HEK293 (cell line): ENCODE data around the gene RABGGTA.
"Not testable (repeated sequence)": the region's sequence is repeated elsewhere in the genome, so short reads cannot be mapped to it uniquely, and the experiment has no call there.

Experiments
- CTCF ChIA-PET: fragments of 350-600 bp; formaldehyde crosslinking; extraction: SDS; loops from one replicate; lab custom pipeline; 2021; ENCODE audit warnings: antibody characterized with exemption; lab: Yijun Ruan, JAX
- POLR2A ChIA-PET: fragments of 300-600 bp; formaldehyde crosslinking; extraction: SDS; loops from one replicate; lab custom pipeline; 2020; ENCODE audit warnings: antibody characterized with exemption, inconsistent platforms; lab: Yijun Ruan, JAX
- H3K27ac ChIP-seq: fragments of 200-500 bp; sonication (Bioruptor generic); 2 replicates; pipeline ENCODE4 v1.5.1; 2014; ENCODE audit warnings: low read depth, low read length, control low read depth, inconsistent platforms; ENCODE audit errors: extremely low read depth
- H3K36me3 ChIP-seq, 2 experiments: fragments of 200-500 bp in 1 of 2; sonication (Bioruptor generic) in 1 of 2; 1 replicate in 1 of 2; 2 replicates in 1 of 2; pipeline ENCODE4 v1.5.1; 2014 to 2017; ENCODE audit warnings: inconsistent platforms in 2 of 2, low read length in 2 of 2; ENCODE audit not compliant: control insufficient read depth in 2 of 2, insufficient read depth in 1 of 2
- H3K4me1 ChIP-seq: fragments of 200-500 bp; sonication (Bioruptor generic); 2 replicates; pipeline ENCODE4 v1.5.1; 2014; ENCODE audit warnings: mild to moderate bottlenecking, low read length, inconsistent platforms; ENCODE audit not compliant: control insufficient read depth, insufficient read depth
- H3K4me3 ChIP-seq: 2 replicates; pipeline ENCODE4 v1.5.1; 2011; ENCODE audit warnings: low read depth, mild to moderate bottlenecking, control low read depth, low read length, moderate library complexity
- H3K9me3 ChIP-seq: fragments of 200-500 bp; sonication (Bioruptor generic); 2 replicates; pipeline ENCODE4 v1.5.1; 2014; ENCODE audit warnings: low read depth, low read length, inconsistent platforms; ENCODE audit not compliant: control insufficient read depth, insufficient read depth
- FEZF1 ChIP-seq: fragments of 450-650 bp; formaldehyde crosslinking; IDR thresholded peaks from 2 replicates; pipeline ENCODE4 v1.5.1; 2016; ENCODE audit warnings: missing biosample characterization, missing genetic modification characterization
- KLF1 ChIP-seq: fragments of 450-650 bp; formaldehyde crosslinking; IDR thresholded peaks from 2 replicates; pipeline ENCODE4 v1.5.1; 2016; ENCODE audit warnings: missing biosample characterization, missing genetic modification characterization
- MEIS1 ChIP-seq: sonication (generic); formaldehyde crosslinking; IDR thresholded peaks from 2 replicates; pipeline ENCODE4 v1.8.1; 2022; ENCODE audit warnings: missing genetic modification reagents, mild to moderate bottlenecking, borderline replicate concordance
- OVOL3 ChIP-seq: fragments of 450-650 bp; formaldehyde crosslinking; IDR thresholded peaks from 2 replicates; pipeline ENCODE4 v1.5.1; 2016; ENCODE audit warnings: missing biosample characterization, missing genetic modification characterization
- PRDM2 ChIP-seq: fragments of 450-650 bp; formaldehyde crosslinking; IDR thresholded peaks from 2 replicates; pipeline ENCODE4 v1.5.1; 2016; ENCODE audit warnings: missing biosample characterization, missing genetic modification characterization, borderline replicate concordance
- SCRT2 ChIP-seq: fragments of 450-650 bp; formaldehyde crosslinking; IDR thresholded peaks from 2 replicates; pipeline ENCODE4 v1.5.1; 2016; ENCODE audit warnings: missing biosample characterization, missing genetic modification characterization
- ZFP69B ChIP-seq: fragments of 450-650 bp; formaldehyde crosslinking; IDR thresholded peaks from 2 replicates; pipeline ENCODE4 v1.5.1; 2016; ENCODE audit warnings: missing biosample characterization, missing genetic modification characterization
- ZNF2 ChIP-seq: fragments of 450-650 bp; formaldehyde crosslinking; IDR thresholded peaks from 2 replicates; pipeline ENCODE4 v1.5.1; 2016; ENCODE audit warnings: missing biosample characterization, missing genetic modification characterization
- ZNF394 ChIP-seq: fragments of 450-650 bp; formaldehyde crosslinking; IDR thresholded peaks from 2 replicates; pipeline ENCODE4 v1.5.1; 2016; ENCODE audit warnings: missing biosample characterization, missing genetic modification characterization, mild to moderate bottlenecking, moderate library complexity, borderline replicate concordance
- ZNF660 ChIP-seq: fragments of 450-650 bp; IDR thresholded peaks from 2 replicates; pipeline ENCODE4 v1.5.1; 2018; ENCODE audit warnings: missing biosample characterization, mild to moderate bottlenecking, missing genetic modification characterization
- ZNF768 ChIP-seq: fragments of 450-650 bp; formaldehyde crosslinking; IDR thresholded peaks from 2 replicates; pipeline ENCODE4 v1.5.1; 2018; ENCODE audit warnings: missing biosample characterization, mild to moderate bottlenecking, missing genetic modification characterization
- ZNF791 ChIP-seq: fragments of 450-650 bp; formaldehyde crosslinking; IDR thresholded peaks from 2 replicates; pipeline ENCODE4 v1.5.1; 2016; ENCODE audit warnings: missing biosample characterization, missing genetic modification characterization
- ZNF843 ChIP-seq: fragments of 450-650 bp; formaldehyde crosslinking; IDR thresholded peaks from 2 replicates; pipeline ENCODE4 v1.5.1; 2016; ENCODE audit warnings: missing biosample characterization, missing genetic modification characterization
- TF ChIP-seq, protein P1 (sequence below): fragments of 450-650 bp; formaldehyde crosslinking; IDR thresholded peaks from 2 replicates; pipeline ENCODE4 v1.5.1; 2016; ENCODE audit warnings: missing biosample characterization, missing genetic modification characterization
- TF ChIP-seq, protein P2 (sequence below): fragments of 450-650 bp; formaldehyde crosslinking; IDR thresholded peaks from 2 replicates; pipeline ENCODE4 v1.5.1; 2016; ENCODE audit warnings: missing biosample characterization, missing genetic modification characterization
- TF ChIP-seq, protein P3 (sequence below): fragments of 450-650 bp; formaldehyde crosslinking; IDR thresholded peaks from 2 replicates; pipeline ENCODE4 v1.5.1; 2017; ENCODE audit warnings: missing biosample characterization, missing genetic modification characterization
- TF ChIP-seq, protein P4 (sequence below): fragments of 450-650 bp; formaldehyde crosslinking; IDR thresholded peaks from 2 replicates; pipeline ENCODE4 v1.5.1; 2017; ENCODE audit warnings: missing biosample characterization, missing genetic modification characterization

The RABGGTA gene

DNA sequence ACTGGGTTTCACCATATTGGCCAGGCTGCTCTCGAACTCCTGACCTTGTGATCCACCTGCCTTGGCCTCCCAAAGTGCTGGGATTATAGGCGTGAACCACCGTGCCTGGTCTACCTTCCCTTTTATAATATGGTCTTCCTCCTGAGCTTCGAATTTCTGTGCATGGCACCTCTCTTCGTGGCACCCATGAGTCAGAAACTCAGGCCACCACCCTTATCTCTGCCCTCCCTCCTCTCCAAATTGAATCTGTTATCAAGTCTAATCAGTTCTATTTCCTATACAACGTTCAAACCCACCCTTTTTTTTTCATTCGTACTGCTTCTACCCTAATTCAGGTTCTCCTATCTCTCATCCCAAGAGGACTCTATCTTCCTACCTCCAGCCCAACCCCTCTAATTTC, 24.0 kb downstream of the RABGGTA start:
- Histone ChIP-seq H3K4me1 (no peaks in the 10 kb centered on the region), H3K9me3 (no peaks in the 10 kb centered on the region), H3K36me3 (no peaks in the 10 kb centered on the region), H3K4me3 (no peak overlapping the region), H3K27ac (no peak overlapping the region)
- CTCF ChIA-PET, result interaction anchor here (0.7 to 7.2 kb wide), 4 partner anchors 15 to 184 kb away, joined by 3 to 133 read pairs (median 6); partner anchors contain the start of genes CIDEB, DHRS1 and NOP9
- TF ChIP-seq ZFP69B (tag by site-specific recombination), result no peak
- TF ChIP-seq ZNF768 (tag by site-specific recombination), result no peak
- TF ChIP-seq MEIS1 (CRISPR knock-in tag), result no peak
- TF ChIP-seq, protein P1, sequence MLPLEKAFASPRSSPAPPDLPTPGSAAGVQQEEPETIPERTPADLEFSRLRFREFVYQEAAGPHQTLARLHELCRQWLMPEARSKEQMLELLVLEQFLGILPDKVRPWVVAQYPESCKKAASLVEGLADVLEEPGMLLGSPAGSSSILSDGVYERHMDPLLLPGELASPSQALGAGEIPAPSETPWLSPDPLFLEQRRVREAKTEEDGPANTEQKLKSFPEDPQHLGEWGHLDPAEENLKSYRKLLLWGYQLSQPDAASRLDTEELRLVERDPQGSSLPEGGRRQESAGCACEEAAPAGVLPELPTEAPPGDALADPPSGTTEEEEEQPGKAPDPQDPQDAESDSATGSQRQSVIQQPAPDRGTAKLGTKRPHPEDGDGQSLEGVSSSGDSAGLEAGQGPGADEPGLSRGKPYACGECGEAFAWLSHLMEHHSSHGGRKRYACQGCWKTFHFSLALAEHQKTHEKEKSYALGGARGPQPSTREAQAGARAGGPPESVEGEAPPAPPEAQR (tag by site-specific recombination), result no peak
- TF ChIP-seq, protein P2, sequence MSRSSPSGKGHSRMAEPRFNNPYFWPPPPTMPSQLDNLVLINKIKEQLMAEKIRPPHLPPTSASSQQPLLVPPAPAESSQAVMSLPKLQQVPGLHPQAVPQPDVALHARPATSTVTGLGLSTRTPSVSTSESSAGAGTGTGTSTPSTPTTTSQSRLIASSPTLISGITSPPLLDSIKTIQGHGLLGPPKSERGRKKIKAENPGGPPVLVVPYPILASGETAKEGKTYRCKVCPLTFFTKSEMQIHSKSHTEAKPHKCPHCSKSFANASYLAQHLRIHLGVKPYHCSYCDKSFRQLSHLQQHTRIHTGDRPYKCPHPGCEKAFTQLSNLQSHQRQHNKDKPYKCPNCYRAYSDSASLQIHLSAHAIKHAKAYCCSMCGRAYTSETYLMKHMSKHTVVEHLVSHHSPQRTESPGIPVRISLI (tag by site-specific recombination), result no peak
- TF ChIP-seq ZNF843 (tag by site-specific recombination), result no peak
- TF ChIP-seq ZNF2, result no peak
- no peak for TF ChIP-seq FEZF1 (tag by site-specific recombination)
- TF ChIP-seq, protein P3, sequence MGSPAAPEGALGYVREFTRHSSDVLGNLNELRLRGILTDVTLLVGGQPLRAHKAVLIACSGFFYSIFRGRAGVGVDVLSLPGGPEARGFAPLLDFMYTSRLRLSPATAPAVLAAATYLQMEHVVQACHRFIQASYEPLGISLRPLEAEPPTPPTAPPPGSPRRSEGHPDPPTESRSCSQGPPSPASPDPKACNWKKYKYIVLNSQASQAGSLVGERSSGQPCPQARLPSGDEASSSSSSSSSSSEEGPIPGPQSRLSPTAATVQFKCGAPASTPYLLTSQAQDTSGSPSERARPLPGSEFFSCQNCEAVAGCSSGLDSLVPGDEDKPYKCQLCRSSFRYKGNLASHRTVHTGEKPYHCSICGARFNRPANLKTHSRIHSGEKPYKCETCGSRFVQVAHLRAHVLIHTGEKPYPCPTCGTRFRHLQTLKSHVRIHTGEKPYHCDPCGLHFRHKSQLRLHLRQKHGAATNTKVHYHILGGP (tag by site-specific recombination), result no peak
- TF ChIP-seq ZNF394 (tag by site-specific recombination), result no peak
- TF ChIP-seq ZNF791, result no peak
- TF ChIP-seq, protein P4, sequence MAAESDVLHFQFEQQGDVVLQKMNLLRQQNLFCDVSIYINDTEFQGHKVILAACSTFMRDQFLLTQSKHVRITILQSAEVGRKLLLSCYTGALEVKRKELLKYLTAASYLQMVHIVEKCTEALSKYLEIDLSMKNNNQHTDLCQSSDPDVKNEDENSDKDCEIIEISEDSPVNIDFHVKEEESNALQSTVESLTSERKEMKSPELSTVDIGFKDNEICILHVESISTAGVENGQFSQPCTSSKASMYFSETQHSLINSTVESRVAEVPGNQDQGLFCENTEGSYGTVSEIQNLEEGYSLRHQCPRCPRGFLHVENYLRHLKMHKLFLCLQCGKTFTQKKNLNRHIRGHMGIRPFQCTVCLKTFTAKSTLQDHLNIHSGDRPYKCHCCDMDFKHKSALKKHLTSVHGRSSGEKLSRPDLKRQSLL (tag by site-specific recombination), result no peak
- POLR2A ChIA-PET, result interaction anchor here (0.8 to 2.1 kb wide), 2 partner anchors 24 to 61 kb away, joined by 3 to 8 read pairs; partner anchors contain the start of genes CIDEB and RABGGTA

DNA sequence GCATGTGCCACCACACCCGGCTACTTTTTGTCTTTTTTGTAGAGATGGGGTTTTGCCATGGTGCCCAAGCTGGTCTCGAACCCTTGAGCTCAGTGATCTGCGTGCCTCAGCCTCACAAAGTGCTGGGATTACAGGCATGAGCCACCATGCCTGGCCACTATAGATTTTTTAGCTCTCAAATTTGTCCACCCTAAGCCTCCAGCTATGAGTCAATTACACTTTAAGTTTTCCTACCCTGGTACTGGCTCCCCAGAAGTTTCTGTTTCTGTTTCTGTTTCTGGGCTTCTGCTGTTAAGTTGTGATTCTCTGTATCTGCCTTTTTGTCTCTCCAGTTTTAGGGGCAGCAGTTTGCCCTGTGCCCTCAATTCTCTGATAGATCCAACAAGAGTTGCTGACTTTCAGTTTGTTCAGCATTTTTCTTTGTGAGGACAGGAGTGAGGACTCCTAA, 24.6 kb downstream of the RABGGTA start:
- ChIA-PET POLR2A (interaction anchor here (0.7 to 2.1 kb wide), 3 partner anchors 9 to 61 kb away, joined by 3 to 8 read pairs (median 3); partner anchors contain the start of genes CIDEB and RABGGTA), CTCF (interaction anchor here (0.7 to 7.2 kb wide), 4 partner anchors 15 to 185 kb away, joined by 3 to 133 read pairs (median 6); partner anchors contain the start of genes CIDEB, DHRS1 and NOP9)
- no peaks in the 10 kb centered on the region for H3K4me1 ChIP-seq
- TF ChIP-seq PRDM2, result no peak
- no peak for TF ChIP-seq SCRT2 (tag by site-specific recombination)
- no peak for TF ChIP-seq ZNF2
- no peak for TF ChIP-seq OVOL3
- TF ChIP-seq KLF1 (tag by site-specific recombination), result no peak
- no peak for TF ChIP-seq ZFP69B (tag by site-specific recombination)
- no peak for TF ChIP-seq ZNF660 (tag by site-specific recombination)
- TF ChIP-seq, all 188 proteins: peak for 0
- Histone ChIP-seq H3K27ac (no peak overlapping the region), H3K9me3 (no peaks in the 10 kb centered on the region), H3K4me3 (no peak overlapping the region), H3K36me3 (no peaks in the 10 kb centered on the region)

DNA sequence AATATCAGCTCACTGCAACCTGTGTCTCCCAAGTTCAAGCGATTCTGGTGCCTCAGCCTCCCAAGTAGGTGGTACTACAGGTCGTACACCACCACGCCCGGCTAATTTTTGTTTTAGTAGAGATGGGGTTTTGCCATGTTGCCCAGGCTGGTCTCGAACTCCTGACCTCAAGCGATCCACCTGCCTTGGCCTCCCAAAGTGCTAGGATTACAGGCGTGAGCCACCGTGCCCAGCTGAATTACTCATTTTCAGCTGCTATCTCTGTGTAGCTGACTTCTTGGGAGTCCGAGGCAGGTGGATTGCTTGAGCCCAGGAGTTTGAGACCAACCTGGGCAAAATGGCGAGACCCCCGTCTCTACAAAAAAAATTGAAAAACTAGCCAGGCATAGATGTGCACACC, 26.0 kb downstream of the RABGGTA start:
- CTCF ChIA-PET, result interaction anchor here (0.7 to 7.2 kb wide), 7 partner anchors 17 to 192 kb away, joined by 3 to 133 read pairs (median 4); partner anchors contain the start of genes CIDEB, DHRS1, LTB4R2 and NOP9
- H3K4me1 ChIP-seq, H3K9me3 ChIP-seq, H3K27ac ChIP-seq, H3K4me3 ChIP-seq: not testable (repeated sequence)
- POLR2A ChIA-PET, result interaction anchor here (0.7 kb wide), 1 partner anchor 128 kb away, joined by 3 read pairs; no protein-coding TSS in a partner anchor
- peaks cover 0 to 10% of the 10 kb centered on the region in 2 experiments; a peak in 2 of 3 replicates for H3K36me3 ChIP-seq
